GM18909 (cell line): ENCODE data around the gene NOD1.
"Not testable (repeated sequence)": the region's sequence is repeated elsewhere in the genome, so short reads cannot be mapped to it uniquely, and the experiment has no call there.

Experiments
- ATAC-seq: cut with Tn5 transposase; IDR thresholded peaks from one replicate; pipeline ENCODE4 v1.9.1; 2021; ENCODE audit warnings: mild to moderate bottlenecking; ENCODE audit not compliant: unreplicated experiment, poor library complexity

The NOD1 gene

GRCh38 chr7:30424506-30424905, 54.1 kb downstream of the NOD1 start:
- ATAC-seq: no peak

GRCh38 chr7:30423788-30424505, 54.6 kb downstream of the NOD1 start:
- ATAC-seq: no peak

GRCh38 chr7:30422922-30423321, 55.7 kb downstream of the NOD1 start:
- no peak for ATAC-seq

GRCh38 chr7:30421647-30422196, 56.9 kb downstream of the NOD1 start:
- ATAC-seq: no peak

GRCh38 chr7:30420662-30421061, 57.9 kb downstream of the NOD1 start:
- ATAC-seq: no peak

GRCh38 chr7:30420080-30420479, 58.5 kb downstream of the NOD1 start:
- ATAC-seq: not testable (repeated sequence)

- ATAC-seq: no peak
Observed at GRCh38 chr7:30413864-30414263, 64.7 kb downstream of the NOD1 start.

- no peak for ATAC-seq
Observed at GRCh38 chr7:30412782-30413504, 65.6 kb downstream of the NOD1 start.

- ATAC-seq: no peak
Observed at GRCh38 chr7:30411897-30412296, 66.7 kb downstream of the NOD1 start.

- no peak for ATAC-seq
Observed at GRCh38 chr7:30411173-30411572, 67.4 kb downstream of the NOD1 start.

- no peak for ATAC-seq
Observed at GRCh38 chr7:30406664-30407425, 71.7 kb downstream of the NOD1 start.

- ATAC-seq: no peak
Observed at GRCh38 chr7:30405179-30405578, 73.4 kb downstream of the NOD1 start.

- ATAC-seq: no peak
Observed at GRCh38 chr7:30403477-30403876, 75.1 kb downstream of the NOD1 start.

GRCh38 chr7:30396389-30396788, 82.2 kb downstream of the NOD1 start:
- no peak for ATAC-seq

- no peak for ATAC-seq
Observed at GRCh38 chr7:30395676-30396075, 82.9 kb downstream of the NOD1 start.

- ATAC-seq: no peak
Observed at GRCh38 chr7:30391806-30392205, 86.8 kb downstream of the NOD1 start.

- no peak for ATAC-seq
Observed at GRCh38 chr7:30390736-30391636, 87.6 kb downstream of the NOD1 start.

- no peak for ATAC-seq
Observed at GRCh38 chr7:30389791-30390190, 88.8 kb downstream of the NOD1 start.

- ATAC-seq: no peak
Observed at GRCh38 chr7:30382607-30383006, 96.0 kb downstream of the NOD1 start.

GRCh38 chr7:30380824-30381223, 97.8 kb downstream of the NOD1 start:
- ATAC-seq: not testable (repeated sequence)
